Measurements from ENCODE around the gene TP53I11.

The TP53I11 gene

GRCh38 chr11:44950625-44951476, at the start of gene TP53I11:
Gene TP53I11 (minus strand): TSS chr11:44950883. CDS start chr11:44938335, 12,548 bp downstream.
- DNase-seq, result peak in 1 of 2 experiments; percentile 83

GRCh38 chr11:44999068-44999467, 48.4 kb upstream of the TP53I11 start:
- DNase-seq, result no peak

- no peak for DNase-seq
Observed at GRCh38 chr11:44998051-44998450, 47.4 kb upstream of the TP53I11 start.

- DNase-seq, result no peak
Observed at GRCh38 chr11:44997566-44997965, 46.9 kb upstream of the TP53I11 start.

GRCh38 chr11:44994753-44995152, 44.1 kb upstream of the TP53I11 start:
- no peak for DNase-seq

GRCh38 chr11:44993971-44994704, 43.5 kb upstream of the TP53I11 start:
- peak; percentile 24 to 70 for DNase-seq

GRCh38 chr11:44992774-44993173, 42.1 kb upstream of the TP53I11 start:
- no peak for DNase-seq

GRCh38 chr11:44992181-44992582, 41.5 kb upstream of the TP53I11 start:
- DNase-seq, result peak; percentile 76 to 96

GRCh38 chr11:44990665-44991064, 40.0 kb upstream of the TP53I11 start:
- DNase-seq, result no peak

GRCh38 chr11:44989831-44990566, 39.3 kb upstream of the TP53I11 start:
- peak; percentile 97 to 99 for DNase-seq

- DNase-seq, result no peak
Observed at GRCh38 chr11:44988981-44989635, 38.4 kb upstream of the TP53I11 start.

GRCh38 chr11:44988111-44988510, 37.4 kb upstream of the TP53I11 start:
- no peak for DNase-seq

- DNase-seq, result no peak
Observed at GRCh38 chr11:44987506-44987905, 36.8 kb upstream of the TP53I11 start.

GRCh38 chr11:44986315-44986714, 35.6 kb upstream of the TP53I11 start:
- DNase-seq, result no peak

GRCh38 chr11:44985721-44986120, 35.0 kb upstream of the TP53I11 start:
- no peak for DNase-seq

- DNase-seq, result no peak
Observed at GRCh38 chr11:44983786-44984185, 33.1 kb upstream of the TP53I11 start.

GRCh38 chr11:44982496-44983062, 31.9 kb upstream of the TP53I11 start:
- DNase-seq, result no peak

- no peak for DNase-seq
Observed at GRCh38 chr11:44980533-44981427, 30.1 kb upstream of the TP53I11 start.

- DNase-seq, result no peak
Observed at GRCh38 chr11:44979543-44980399, 29.1 kb upstream of the TP53I11 start.

GRCh38 chr11:44978961-44979331, 28.3 kb upstream of the TP53I11 start:
- no peak for DNase-seq

All from NCI-H446 (cell line).